ENCODE data around the gene SERINC2. TPM values are rescaled to one million over a fixed set of nuclear protein-coding genes. Genes with fewer than 3 reads are reported as not detected.

SERINC2 gene
- total and polyA plus RNA-seq, 2 donors (not counting 1 experiment from before 2014, with no cell fraction given): 28.4 to 104 TPM

GRCh38 chr1:31415658-31416057 lies 2.6 kb downstream of the SERINC2 start:
- H3K27me3 ChIP-seq (ENCODE audit: control insufficient read depth, insufficient read depth, low read length): no peaks in the 10 kb centered on the region
- TF ChIP-seq CTCF (conservative IDR thresholded peaks at IDR 0.05 in 1 of 2, IDR thresholded peaks at IDR 0.05 in 1 of 2; ENCODE audit: low read depth in 1 of 2, low read length in 2 of 2) (no peak), EZH2 (IDR thresholded peaks at IDR 0.05; ENCODE audit: low read length, missing control alignments) (no peak)
- peaks cover 55% of the 10 kb centered on the region for H3K79me2 ChIP-seq (ENCODE audit: control insufficient read depth, insufficient read depth, low read length)
- peaks cover 5% of the 10 kb centered on the region for H3K36me3 ChIP-seq (ENCODE audit: control insufficient read depth, insufficient read depth, low read length)
- H4K20me1 ChIP-seq (ENCODE audit: control insufficient read depth, extremely low read depth, insufficient read depth, low read length): no peaks in the 10 kb centered on the region
- H3K27ac ChIP-seq (ENCODE audit: insufficient read depth, low read length): no peak overlapping the region
- no peak overlapping the region for H3K4me3 ChIP-seq (replicated peaks in 1 of 4; ENCODE audit: control extremely low read depth in 1 of 4, insufficient read depth in 1 of 4, low read depth in 3 of 4, low read length in 4 of 4)
- peak overlapping the region; percentile 92 for H3K4me2 ChIP-seq (ENCODE audit: extremely low read depth, insufficient read depth, low read length)
- peaks cover 15% of the 10 kb centered on the region for H3K4me1 ChIP-seq (ENCODE audit: control insufficient read depth, extremely low read depth, insufficient read depth, low read length)
- DNase-seq (ENCODE audit: low read depth in 2 of 2): no peak
- H3K9ac ChIP-seq (ENCODE audit: insufficient read depth, low read length): no peak overlapping the region
- H2AFZ ChIP-seq (ENCODE audit: low read length): no peak overlapping the region
- H3K9me3 ChIP-seq (ENCODE audit: control insufficient read depth, insufficient read depth, low read depth, low read length): no peaks in the 10 kb centered on the region

- Histone ChIP-seq H4K20me1 (ENCODE audit: control insufficient read depth, extremely low read depth, insufficient read depth, low read length) (no peaks in the 10 kb centered on the region), H3K79me2 (ENCODE audit: control insufficient read depth, insufficient read depth, low read length) (peaks cover 58% of the 10 kb centered on the region), H3K27ac (ENCODE audit: insufficient read depth, low read length) (no peak overlapping the region), H2AFZ (ENCODE audit: low read length) (no peak overlapping the region), H3K9me3 (ENCODE audit: control insufficient read depth, insufficient read depth, low read depth, low read length) (no peaks in the 10 kb centered on the region), H3K27me3 (ENCODE audit: control insufficient read depth, insufficient read depth, low read length) (no peaks in the 10 kb centered on the region), H3K4me2 (ENCODE audit: extremely low read depth, insufficient read depth, low read length) (no peak overlapping the region), H3K4me3 (replicated peaks in 1 of 4; ENCODE audit: control extremely low read depth in 1 of 4, insufficient read depth in 1 of 4, low read depth in 3 of 4, low read length in 4 of 4) (no peak overlapping the region), H3K4me1 (ENCODE audit: control insufficient read depth, extremely low read depth, insufficient read depth, low read length) (peaks cover 13% of the 10 kb centered on the region), H3K9ac (ENCODE audit: insufficient read depth, low read length) (no peak overlapping the region), H3K36me3 (ENCODE audit: control insufficient read depth, insufficient read depth, low read length) (peaks cover 7% of the 10 kb centered on the region)
- no peak for TF ChIP-seq EZH2 (IDR thresholded peaks at IDR 0.05; ENCODE audit: low read length, missing control alignments)
- no peak for TF ChIP-seq CTCF (conservative IDR thresholded peaks at IDR 0.05 in 1 of 2, IDR thresholded peaks at IDR 0.05 in 1 of 2; ENCODE audit: low read depth in 1 of 2, low read length in 2 of 2)
- DNase-seq (ENCODE audit: low read depth in 2 of 2): no peak
Observed at GRCh38 chr1:31416101-31416736, 3.2 kb downstream of the SERINC2 start.

GRCh38 chr1:31417148-31417547 lies 4.1 kb downstream of the SERINC2 start:
- Histone ChIP-seq H4K20me1 (ENCODE audit: control insufficient read depth, extremely low read depth, insufficient read depth, low read length) (no peaks in the 10 kb centered on the region), H3K4me1 (ENCODE audit: control insufficient read depth, extremely low read depth, insufficient read depth, low read length) (peaks cover 17% of the 10 kb centered on the region), H3K36me3 (ENCODE audit: control insufficient read depth, insufficient read depth, low read length) (peaks cover 7% of the 10 kb centered on the region), H3K9ac (ENCODE audit: insufficient read depth, low read length) (no peak overlapping the region), H3K27me3 (ENCODE audit: control insufficient read depth, insufficient read depth, low read length) (no peaks in the 10 kb centered on the region), H3K4me2 (ENCODE audit: extremely low read depth, insufficient read depth, low read length) (no peak overlapping the region), H3K27ac (ENCODE audit: insufficient read depth, low read length) (no peak overlapping the region), H3K79me2 (ENCODE audit: control insufficient read depth, insufficient read depth, low read length) (peaks cover 63% of the 10 kb centered on the region), H3K9me3 (ENCODE audit: control insufficient read depth, insufficient read depth, low read depth, low read length) (no peaks in the 10 kb centered on the region), H2AFZ (ENCODE audit: low read length) (no peak overlapping the region), H3K4me3 (replicated peaks in 1 of 4; ENCODE audit: control extremely low read depth in 1 of 4, insufficient read depth in 1 of 4, low read depth in 3 of 4, low read length in 4 of 4) (no peak overlapping the region)
- DNase-seq (ENCODE audit: low read depth in 2 of 2): no peak
- TF ChIP-seq CTCF (conservative IDR thresholded peaks at IDR 0.05 in 1 of 2, IDR thresholded peaks at IDR 0.05 in 1 of 2; ENCODE audit: low read depth in 1 of 2, low read length in 2 of 2): no peak
- TF ChIP-seq EZH2 (IDR thresholded peaks at IDR 0.05; ENCODE audit: low read length, missing control alignments): no peak
